IMR-90 (cell line): ENCODE results near the gene SLC22A2. TPM values are rescaled to one million over a fixed set of nuclear protein-coding genes. Genes with fewer than 3 reads are reported as not detected.

Experiments
- ATAC-seq: fragments of 200-7000 bp; cut with Tn5 transposase; 2 replicates; pipeline ENCODE4 v1.9.1; 2020; ENCODE audit warnings: low read depth, mild to moderate bottlenecking, moderate library complexity
- BruUV-seq: library from RNA; stranded (reverse); fragments of 400-500 nt; replicated peaks from 2 replicates; lab custom pipeline; 2021; lab: Mats Ljungman, UMichigan
- CTCF ChIA-PET: fragments of 300-600 bp; formaldehyde crosslinking; extraction: SDS; loops from one replicate; lab custom pipeline; 2021; ENCODE audit warnings: antibody characterized with exemption; lab: Yijun Ruan, JAX
- POLR2A ChIA-PET: fragments of 300-600 bp; sonication (Branson Sonifier 250); formaldehyde crosslinking; loops from one replicate; lab custom pipeline; 2022; ENCODE audit warnings: antibody characterized with exemption; ENCODE audit not compliant: unreplicated experiment; lab: Charles Lee
- DNase-seq: peaks from one replicate; pipeline ENCODE4 v3.0.0; 2013
- H2AFZ ChIP-seq: replicated peaks from 2 replicates; pipeline ENCODE3; 2013; ENCODE audit warnings: low read length, mild to moderate bottlenecking; ENCODE audit not compliant: poor library complexity
- H2AK5ac ChIP-seq: 2 replicates; pipeline ENCODE4 v1.6.1; 2013; ENCODE audit warnings: low read depth, low read length, inconsistent platforms
- H2AK9ac ChIP-seq: replicated peaks from 2 replicates; pipeline ENCODE3; 2013; ENCODE audit warnings: mild to moderate bottlenecking, low read depth, low read length, moderate library complexity; ENCODE audit not compliant: poor library complexity
- H2BK120ac ChIP-seq: 2 replicates; pipeline ENCODE4 v1.6.1; 2013; ENCODE audit warnings: low read depth, low read length, inconsistent platforms
- H2BK15ac ChIP-seq: 3 replicates; pipeline ENCODE4 v1.6.1; 2013; ENCODE audit warnings: low read depth, low read length, inconsistent platforms
- H2BK20ac ChIP-seq: 2 replicates; pipeline ENCODE4 v1.6.1; 2013; ENCODE audit warnings: low read depth, mild to moderate bottlenecking, inconsistent platforms, low read length, moderate library complexity
- H2BK5ac ChIP-seq: 2 replicates; pipeline ENCODE4 v1.6.1; 2013; ENCODE audit warnings: mild to moderate bottlenecking, low read depth, low read length, inconsistent platforms; ENCODE audit not compliant: poor library complexity, severe bottlenecking
- H3K14ac ChIP-seq: replicated peaks from 2 replicates; pipeline ENCODE4 v1.6.1; 2013; ENCODE audit warnings: low read depth, low read length, inconsistent platforms
- H3K18ac ChIP-seq: 2 replicates; pipeline ENCODE4 v1.6.1; 2013; ENCODE audit warnings: low read depth, low read length, control low read depth
- H3K23ac ChIP-seq: 2 replicates; pipeline ENCODE4 v1.6.1; 2013; ENCODE audit warnings: low read depth, low read length, inconsistent platforms
- H3K27ac ChIP-seq: 2 replicates; pipeline ENCODE4 v1.5.1; 2013; ENCODE audit warnings: mild to moderate bottlenecking, control low read depth, low read length; ENCODE audit not compliant: insufficient read depth
- H3K27me3 ChIP-seq: 2 replicates; pipeline ENCODE4 v1.6.1; 2013; ENCODE audit warnings: low read length; ENCODE audit not compliant: control insufficient read depth, insufficient read depth
- H3K36me3 ChIP-seq: 2 replicates; pipeline ENCODE4 v1.6.1; 2013; ENCODE audit warnings: low read length, mixed read lengths; ENCODE audit not compliant: control insufficient read depth, insufficient read depth
- H3K4ac ChIP-seq: 2 replicates; pipeline ENCODE4 v1.6.1; 2013; ENCODE audit warnings: low read depth, low read length, inconsistent platforms
- H3K4me1 ChIP-seq: 2 replicates; pipeline ENCODE4 v1.6.1; 2013; ENCODE audit warnings: low read length, mixed read lengths; ENCODE audit not compliant: control insufficient read depth, insufficient read depth
- H3K4me2 ChIP-seq: 2 replicates; pipeline ENCODE4 v1.6.1; 2013; ENCODE audit warnings: low read depth, mild to moderate bottlenecking, control low read depth, low read length, moderate library complexity
- H3K4me3 ChIP-seq: 2 replicates; pipeline ENCODE4 v1.5.1; 2013; ENCODE audit warnings: low read depth, mild to moderate bottlenecking, control low read depth, low read length, moderate library complexity; ENCODE audit not compliant: insufficient read depth
- H3K56ac ChIP-seq: 2 replicates; pipeline ENCODE4 v1.6.1; 2013; ENCODE audit warnings: low read length, inconsistent platforms; ENCODE audit not compliant: insufficient read depth; ENCODE audit errors: extremely low read depth
- H3K79me1 ChIP-seq, 2 experiments: 2 replicates each; pipeline ENCODE4 v1.6.1; 2013; ENCODE audit warnings: low read length in 2 of 2, inconsistent platforms in 1 of 2, low read depth in 1 of 2
- H3K9ac ChIP-seq: 2 replicates; pipeline ENCODE4 v1.6.1; 2013; ENCODE audit warnings: low read depth, low read length, control low read depth
- H3K9me1 ChIP-seq: 2 replicates; pipeline ENCODE4 v1.6.1; 2013; ENCODE audit warnings: low read length, inconsistent platforms; ENCODE audit not compliant: insufficient read depth
- H3K9me3 ChIP-seq: 2 replicates; pipeline ENCODE4 v1.6.1; 2013; ENCODE audit warnings: low read length; ENCODE audit not compliant: control insufficient read depth, insufficient read depth
- H4K20me1 ChIP-seq: 2 replicates; pipeline ENCODE4 v1.6.1; 2013; ENCODE audit warnings: low read length, inconsistent platforms; ENCODE audit not compliant: insufficient read depth
- H4K5ac ChIP-seq: 2 replicates; pipeline ENCODE4 v1.6.1; 2013; ENCODE audit warnings: mild to moderate bottlenecking, low read depth, low read length, control low read depth
- H4K8ac ChIP-seq, 2 experiments: 2 replicates each; pipeline ENCODE4 v1.6.1; 2013; ENCODE audit warnings: low read depth in 2 of 2, low read length in 2 of 2, control low read depth in 1 of 2, inconsistent platforms in 1 of 2
- H4K91ac ChIP-seq: 2 replicates; pipeline ENCODE4 v1.6.1; 2013; ENCODE audit warnings: low read depth, low read length, inconsistent platforms; ENCODE audit not compliant: insufficient read depth
- BHLHE40 ChIP-seq: fragments of 150-350 bp; IDR thresholded peaks from 2 replicates; pipeline ENCODE4 v1.6.1; 2016; ENCODE audit warnings: mild to moderate bottlenecking, low read depth, low read length
- CEBPB ChIP-seq: IDR thresholded peaks from 2 replicates; pipeline ENCODE4 v1.6.1; 2012; ENCODE audit warnings: low read depth, low read length, improper control_type of control experiment
- CHD1 ChIP-seq: IDR thresholded peaks from 2 replicates; pipeline ENCODE4 v1.6.1; 2012; ENCODE audit warnings: low read depth, low read length, improper control_type of control experiment
- CTCF ChIP-seq: conservative IDR thresholded peaks from 2 replicates; pipeline ENCODE4 v1.5.1; 2012; ENCODE audit warnings: mild to moderate bottlenecking, low read depth, low read length, improper control_type of control experiment
- ELK1 ChIP-seq: fragments of 150-350 bp; IDR thresholded peaks from 2 replicates; pipeline ENCODE4 v1.6.1; 2016; ENCODE audit warnings: low read depth, mild to moderate bottlenecking, low read length, moderate library complexity, borderline replicate concordance
- FOS ChIP-seq: fragments of 150-350 bp; IDR thresholded peaks from 2 replicates; pipeline ENCODE4 v1.6.1; 2016; ENCODE audit warnings: low read depth, low read length
- MAZ ChIP-seq: IDR thresholded peaks from 2 replicates; pipeline ENCODE4 v1.6.1; 2012; ENCODE audit warnings: low read depth, mild to moderate bottlenecking, low read length, improper control_type of control experiment, moderate library complexity, borderline replicate concordance
- MXI1 ChIP-seq: IDR thresholded peaks from 2 replicates; pipeline ENCODE4 v1.6.1; 2012; ENCODE audit warnings: low read depth, mild to moderate bottlenecking, low read length, moderate library complexity, borderline replicate concordance
- POLR2A ChIP-seq: IDR thresholded peaks from 2 replicates; pipeline ENCODE4 v1.6.1; 2012; ENCODE audit warnings: mild to moderate bottlenecking, low read depth, low read length
- RAD21 ChIP-seq: IDR thresholded peaks from 2 replicates; pipeline ENCODE4 v1.6.1; 2012; ENCODE audit warnings: low read length, improper control_type of control experiment
- RCOR1 ChIP-seq: IDR thresholded peaks from 2 replicates; pipeline ENCODE4 v1.6.1; 2012; ENCODE audit warnings: mild to moderate bottlenecking, low read length, improper control_type of control experiment; ENCODE audit not compliant: insufficient replicate concordance
- SMC3 ChIP-seq: fragments of 150-350 bp; IDR thresholded peaks from 2 replicates; pipeline ENCODE4 v1.6.1; 2016; ENCODE audit warnings: low read depth, mild to moderate bottlenecking, antibody characterized with exemption, low read length, moderate library complexity
- WGBS, 2 experiments: methylation state at CpG; one replicate each; pipeline versions ENCODE4 v1.1.5 to v1.1.7; 2013; ENCODE audit warnings: missing lambda C conversion rate in 2 of 2; ENCODE audit not compliant: insufficient read length in 1 of 2; ENCODE audit errors: extremely low coverage in 2 of 2; 5-methylcytosine and 5-hydroxymethylcytosine counted together
- dilution Hi-C: fragments of 300-500 bp; cut with HindIII; formaldehyde crosslinking; loops from one replicate; pipeline ENCODE4 v1.14.3; 2018; ENCODE audit warnings: low sequenced_read_pairs; ENCODE audit not compliant: unreplicated experiment
- in situ Hi-C: fragments of 300-500 bp; cut with MboI; formaldehyde crosslinking; loops from 3 replicates; pipeline ENCODE4 v1.14.3; 2019; ENCODE audit warnings: low sequenced_read_pairs, inconsistent platforms, mixed read lengths
- intact Hi-C: fragments of 100-400 bp; cut with micrococcal nuclease; formaldehyde crosslinking; loops from 2 replicates; pipeline ENCODE4 v1.10.0; 2022
- polyA plus RNA-seq, 3 experiments: library from polyadenylated mRNA; depleted of rRNA; stranded (reverse); fragments of >200 nt; gene quantifications; 2 replicates each; pipeline ENCODE4 v1.2.3, GENCODE V29; 2012; ENCODE audit warnings: low replicate concordance in 1 of 3
- total RNA-seq: library from RNA; depleted of rRNA; stranded (reverse); fragments of >200 nt; gene quantifications from 2 replicates; pipeline ENCODE4 v1.2.3, GENCODE V29; 2012

SLC22A2 gene
- total and polyA plus RNA-seq, 2 of the 4 experiments (the other 2 are of a cell fraction): not detected

GRCh38 chr6:160238278-160238711 is 20.3 kb downstream of the SLC22A2 start:
- DNase-seq (no peak), ATAC-seq (no peak)
- Histone ChIP-seq H4K8ac (no peak overlapping the region), H3K14ac (no peak overlapping the region), H3K9me3 (no peaks in the 10 kb centered on the region), H2BK120ac (no peak overlapping the region), H3K18ac (no peak overlapping the region), H4K5ac (no peak overlapping the region), H2BK15ac (no peak overlapping the region), H3K4me3 (no peak overlapping the region), H2AFZ (no peak overlapping the region), H3K9me1 (no peaks in the 10 kb centered on the region), H3K56ac (no peak overlapping the region), H2AK9ac (no peak overlapping the region), H3K27ac (no peak overlapping the region), H3K4me1 (no peaks in the 10 kb centered on the region), H4K91ac (no peak overlapping the region), H4K20me1 (no peaks in the 10 kb centered on the region), H3K23ac (no peak overlapping the region), H3K79me1 (no peaks in the 10 kb centered on the region), H3K27me3 (no peaks in the 10 kb centered on the region), H2BK5ac (no peak overlapping the region), H3K9ac (no peak overlapping the region), H2BK20ac (no peak overlapping the region), H3K4me2 (no peak overlapping the region), H3K4ac (no peak overlapping the region), H3K36me3 (no peaks in the 10 kb centered on the region), H2AK5ac (no peak overlapping the region)
- no TSS peak for BruUV-seq
- dilution Hi-C loops: no loop called here
- ChIA-PET CTCF (no interaction called here), POLR2A (no interaction called here)
- in situ Hi-C loops: no loop called here
- intact Hi-C loops: no loop called here
- TF ChIP-seq CHD1 (no peak), MAZ (no peak), BHLHE40 (no peak), POLR2A (no peak), MXI1 (no peak), ELK1 (no peak), SMC3 (no peak), CTCF (no peak), CEBPB (no peak), FOS (no peak), RAD21 (no peak), RCOR1 (no peak)
- no CpG with 5 or more reads among the region's 2 CpGs for WGBS, 2 experiments
